ENCODE results near the gene THEMIS2. TPM values are rescaled to one million over a fixed set of nuclear protein-coding genes. Genes with fewer than 3 reads are reported as not detected.

The THEMIS2 gene
- total and polyA plus RNA-seq, 2 of the 8 experiments (the other 6 are each of a cell fraction or from before 2014, with no cell fraction given), result 12.4 to 28.0 TPM

DNA sequence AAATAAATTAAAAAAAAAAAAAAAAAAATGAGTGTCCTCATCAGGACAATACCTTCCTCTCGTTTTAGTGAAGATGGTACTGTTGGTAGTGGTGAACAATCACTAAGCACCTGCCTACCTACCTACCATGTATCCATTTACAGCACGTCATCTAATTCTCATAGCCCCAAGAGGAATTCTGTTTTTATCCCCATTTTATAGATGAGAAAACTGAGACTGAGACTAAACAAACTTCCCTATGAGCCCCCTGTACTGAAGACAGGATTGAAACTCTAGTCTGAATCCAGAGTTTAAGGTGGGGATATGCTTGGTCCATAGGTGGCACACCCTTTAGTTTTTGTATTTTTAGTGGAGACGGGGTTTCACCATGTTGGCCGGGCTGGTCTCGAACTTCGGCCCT lies 17.3 kb upstream of the THEMIS2 start (continued):
- TF ChIP-seq RBBP5 (IDR thresholded peaks at IDR 0.05; ENCODE audit: borderline replicate concordance, low read depth, low read length), result no peak
- TF ChIP-seq POLR2AphosphoS5 (IDR thresholded peaks at IDR 0.05; ENCODE audit: low read depth, low read length), result no peak
- TF ChIP-seq KDM1A (IDR thresholded peaks at IDR 0.05; ENCODE audit: borderline replicate concordance, low read length), result no peak
